HL-60 (cell line): ENCODE results near the gene ATP2B3.

Experiments used
- GABPA ChIP-seq: IDR thresholded peaks from 2 replicates; pipeline ENCODE4 v1.6.1; 2012; ENCODE audit warnings: low read depth
- POLR2AphosphoS5 ChIP-seq: IDR thresholded peaks from 2 replicates; pipeline ENCODE4 v1.6.1; 2012; ENCODE audit warnings: low read depth
- SPI1 ChIP-seq: IDR thresholded peaks from 2 replicates; pipeline ENCODE4 v1.6.1; 2012; ENCODE audit warnings: low read depth, mild to moderate bottlenecking, borderline replicate concordance
- TF ChIP-seq, protein P1 (sequence below): IDR thresholded peaks from one replicate; pipeline ENCODE4 v1.5.1; 2011; ENCODE audit warnings: low read length, control low read depth, inconsistent platforms; ENCODE audit not compliant: insufficient read depth
- TF ChIP-seq, protein P2 (sequence below): IDR thresholded peaks from 2 replicates; pipeline ENCODE4 v1.6.1; 2012; ENCODE audit warnings: low read depth; ENCODE audit not compliant: insufficient replicate concordance

- TF ChIP-seq, protein P1, sequence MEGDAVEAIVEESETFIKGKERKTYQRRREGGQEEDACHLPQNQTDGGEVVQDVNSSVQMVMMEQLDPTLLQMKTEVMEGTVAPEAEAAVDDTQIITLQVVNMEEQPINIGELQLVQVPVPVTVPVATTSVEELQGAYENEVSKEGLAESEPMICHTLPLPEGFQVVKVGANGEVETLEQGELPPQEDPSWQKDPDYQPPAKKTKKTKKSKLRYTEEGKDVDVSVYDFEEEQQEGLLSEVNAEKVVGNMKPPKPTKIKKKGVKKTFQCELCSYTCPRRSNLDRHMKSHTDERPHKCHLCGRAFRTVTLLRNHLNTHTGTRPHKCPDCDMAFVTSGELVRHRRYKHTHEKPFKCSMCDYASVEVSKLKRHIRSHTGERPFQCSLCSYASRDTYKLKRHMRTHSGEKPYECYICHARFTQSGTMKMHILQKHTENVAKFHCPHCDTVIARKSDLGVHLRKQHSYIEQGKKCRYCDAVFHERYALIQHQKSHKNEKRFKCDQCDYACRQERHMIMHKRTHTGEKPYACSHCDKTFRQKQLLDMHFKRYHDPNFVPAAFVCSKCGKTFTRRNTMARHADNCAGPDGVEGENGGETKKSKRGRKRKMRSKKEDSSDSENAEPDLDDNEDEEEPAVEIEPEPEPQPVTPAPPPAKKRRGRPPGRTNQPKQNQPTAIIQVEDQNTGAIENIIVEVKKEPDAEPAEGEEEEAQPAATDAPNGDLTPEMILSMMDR: no peak
- TF ChIP-seq, protein P2, sequence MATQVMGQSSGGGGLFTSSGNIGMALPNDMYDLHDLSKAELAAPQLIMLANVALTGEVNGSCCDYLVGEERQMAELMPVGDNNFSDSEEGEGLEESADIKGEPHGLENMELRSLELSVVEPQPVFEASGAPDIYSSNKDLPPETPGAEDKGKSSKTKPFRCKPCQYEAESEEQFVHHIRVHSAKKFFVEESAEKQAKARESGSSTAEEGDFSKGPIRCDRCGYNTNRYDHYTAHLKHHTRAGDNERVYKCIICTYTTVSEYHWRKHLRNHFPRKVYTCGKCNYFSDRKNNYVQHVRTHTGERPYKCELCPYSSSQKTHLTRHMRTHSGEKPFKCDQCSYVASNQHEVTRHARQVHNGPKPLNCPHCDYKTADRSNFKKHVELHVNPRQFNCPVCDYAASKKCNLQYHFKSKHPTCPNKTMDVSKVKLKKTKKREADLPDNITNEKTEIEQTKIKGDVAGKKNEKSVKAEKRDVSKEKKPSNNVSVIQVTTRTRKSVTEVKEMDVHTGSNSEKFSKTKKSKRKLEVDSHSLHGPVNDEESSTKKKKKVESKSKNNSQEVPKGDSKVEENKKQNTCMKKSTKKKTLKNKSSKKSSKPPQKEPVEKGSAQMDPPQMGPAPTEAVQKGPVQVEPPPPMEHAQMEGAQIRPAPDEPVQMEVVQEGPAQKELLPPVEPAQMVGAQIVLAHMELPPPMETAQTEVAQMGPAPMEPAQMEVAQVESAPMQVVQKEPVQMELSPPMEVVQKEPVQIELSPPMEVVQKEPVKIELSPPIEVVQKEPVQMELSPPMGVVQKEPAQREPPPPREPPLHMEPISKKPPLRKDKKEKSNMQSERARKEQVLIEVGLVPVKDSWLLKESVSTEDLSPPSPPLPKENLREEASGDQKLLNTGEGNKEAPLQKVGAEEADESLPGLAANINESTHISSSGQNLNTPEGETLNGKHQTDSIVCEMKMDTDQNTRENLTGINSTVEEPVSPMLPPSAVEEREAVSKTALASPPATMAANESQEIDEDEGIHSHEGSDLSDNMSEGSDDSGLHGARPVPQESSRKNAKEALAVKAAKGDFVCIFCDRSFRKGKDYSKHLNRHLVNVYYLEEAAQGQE: no peak
- TF ChIP-seq SPI1: no peak
- no peak for TF ChIP-seq POLR2AphosphoS5
- TF ChIP-seq GABPA: no peak
These were observed at the start of gene ATP2B3 for GRCh38 chrX:153517423-153517822.
